CD4-positive, CD25-positive, alpha-beta regulatory T cell (primary cell): Measurements from ENCODE around the gene MXD3. TPM values are rescaled to one million over a fixed set of nuclear protein-coding genes. Genes with fewer than 3 reads are reported as not detected.

Experiments
- ATAC-seq, 2 donors: fragments of 150-1000 bp; cut with Tn5 transposase; one replicate each; pipeline ENCODE4 v1.10.0; 2021; ENCODE audit warnings: low read depth in 2 of 2, moderate number of reproducible peaks in 2 of 2, moderate library complexity in 1 of 2
- DNase-seq, 3 donors: peaks; one replicate each; pipeline versions ENCODE4 v3.0.0 to v3.0.0-alpha.2; 2012 to 2022; ENCODE audit warnings: mixed read lengths in 1 of 3
- H3K27ac ChIP-seq: one replicate; pipeline ENCODE4 v1.7.0; 2013; ENCODE audit warnings: mild to moderate bottlenecking, low read length; ENCODE audit not compliant: insufficient read depth, poor library complexity, severe bottlenecking
- H3K27me3 ChIP-seq: one replicate; pipeline ENCODE4 v1.7.0; 2013; ENCODE audit warnings: low read length; ENCODE audit not compliant: control insufficient read depth, insufficient read depth
- H3K36me3 ChIP-seq: one replicate; pipeline ENCODE4 v1.7.0; 2013; ENCODE audit warnings: mild to moderate bottlenecking, low read length, moderate library complexity; ENCODE audit not compliant: control insufficient read depth, insufficient read depth
- H3K4me1 ChIP-seq: 2 replicates; pipeline ENCODE4 v1.7.0; 2013; ENCODE audit warnings: mild to moderate bottlenecking, low read length; ENCODE audit not compliant: insufficient read depth, control insufficient read depth, poor library complexity, severe bottlenecking
- H3K4me3 ChIP-seq: one replicate; pipeline ENCODE4 v1.7.0; 2013; ENCODE audit warnings: low read depth, mild to moderate bottlenecking, low read length, moderate library complexity
- H3K9me3 ChIP-seq, 2 experiments: 1 replicate in 1 of 2; 2 replicates in 1 of 2; pipeline ENCODE4 v1.7.0; 2013; ENCODE audit warnings: low read length in 2 of 2, mild to moderate bottlenecking in 1 of 2, moderate library complexity in 1 of 2; ENCODE audit not compliant: control insufficient read depth in 2 of 2
- H3K27ac Mint-ChIP-seq, 3 donors: one replicate each; pipeline ENCODE4 v1.8.0; 2020 to 2022; ENCODE audit warnings: mild to moderate bottlenecking in 3 of 3, mixed read lengths in 3 of 3, moderate library complexity in 2 of 3
- H3K27me3 Mint-ChIP-seq: one replicate; pipeline ENCODE4 v1.8.0; 2022; ENCODE audit warnings: mild to moderate bottlenecking, mixed read lengths
- H3K36me3 Mint-ChIP-seq: one replicate; pipeline ENCODE4 v1.8.0; 2020; ENCODE audit warnings: mixed read lengths
- H3K4me1 Mint-ChIP-seq, 4 donors: one replicate each; pipeline ENCODE4 v1.8.0; 2020 to 2022; ENCODE audit warnings: mixed read lengths in 4 of 4, mild to moderate bottlenecking in 1 of 4
- H3K4me3 Mint-ChIP-seq, 4 donors: one replicate each; pipeline ENCODE4 v1.8.0; 2020 to 2022; ENCODE audit warnings: mild to moderate bottlenecking in 4 of 4, mixed read lengths in 4 of 4, moderate library complexity in 3 of 4
- H3K9me3 Mint-ChIP-seq, 7 donors: one replicate each; pipeline ENCODE4 v1.8.0; 2020 to 2022; ENCODE audit warnings: mixed read lengths in 7 of 7, mild to moderate bottlenecking in 3 of 7, moderate library complexity in 2 of 7
- polyA plus RNA-seq, 4 donors: library from polyadenylated mRNA; unstranded; fragments of 300-500 nt; fragmentation: Illumina TruSeq; gene quantifications; one replicate each; pipeline ENCODE4 v1.2.3, GENCODE V29; 2021
- total RNA-seq: library from RNA; stranded (reverse); gene quantifications from one replicate; pipeline ENCODE4 v1.2.3, GENCODE V29; 2022

MXD3 gene
- total and polyA plus RNA-seq, 5 donors from 2014 or later, result 0.36 to 8.7 (median 0.89) TPM

GRCh38 chr5:177334155-177334551, 22.5 kb upstream of the MXD3 start:
- Mint-ChIP-seq H3K27ac (no peak overlapping the region), H3K27me3 (no peaks in the 10 kb centered on the region), H3K4me3 (no peak overlapping the region), H3K36me3 (peaks cover 28% of the 10 kb centered on the region), H3K9me3 (no peaks in the 10 kb centered on the region), H3K4me1 (peaks cover 0 to 6% (median 3%) of the 10 kb centered on the region in 4 donors)
- no peaks in the 10 kb centered on the region for H3K4me1 ChIP-seq
- H3K4me3 ChIP-seq, result no peak overlapping the region
- ATAC-seq, result no peak
- no peaks in the 10 kb centered on the region for H3K9me3 ChIP-seq
- no peaks in the 10 kb centered on the region for H3K27me3 ChIP-seq
- no peak overlapping the region for H3K27ac ChIP-seq
- peaks cover 78% of the 10 kb centered on the region for H3K36me3 ChIP-seq
- DNase-seq, result no peak

DNA sequence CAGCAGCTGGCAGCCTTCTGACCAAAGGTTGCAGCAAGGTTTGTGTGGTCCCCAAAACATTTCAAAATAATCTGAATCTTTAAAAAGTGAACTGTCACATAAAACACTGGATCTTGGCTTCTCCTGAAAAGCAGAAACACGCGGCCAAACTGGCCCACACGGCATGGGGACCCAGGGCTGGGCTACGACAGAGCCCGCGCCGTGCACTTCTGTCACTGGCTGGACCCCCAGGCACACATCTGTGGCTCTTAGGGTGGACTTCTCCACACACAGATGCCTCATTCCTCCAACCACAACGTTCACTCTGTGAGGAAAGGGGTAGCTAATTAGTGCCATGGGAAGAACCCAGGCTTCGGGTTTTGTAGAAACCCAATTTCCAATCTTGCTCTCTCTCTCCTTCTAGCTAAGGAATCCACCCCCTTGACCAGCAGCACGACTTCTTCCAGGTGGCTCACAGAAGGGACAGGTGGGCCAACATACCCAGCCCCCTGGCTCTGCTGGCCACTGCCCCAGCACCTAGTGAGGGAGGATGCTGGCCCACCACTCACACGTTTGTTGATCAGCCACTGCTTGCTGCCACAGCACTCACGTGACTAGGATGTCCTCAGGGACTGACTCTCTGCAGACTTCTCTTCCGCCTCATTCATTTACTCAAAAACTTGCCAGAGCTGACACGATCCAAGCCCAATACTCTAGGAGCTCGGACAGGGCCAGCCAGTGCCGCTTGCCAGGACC, 21.9 kb upstream of the MXD3 start:
- DNase-seq (no peak), ATAC-seq (no peak)
- peaks cover 72% of the 10 kb centered on the region for H3K36me3 ChIP-seq
- Mint-ChIP-seq H3K27ac (peak overlapping the region in 1 of 3 donors; percentile 51), H3K36me3 (peaks cover 27% of the 10 kb centered on the region), H3K4me1 (peaks cover 0 to 6% (median 2%) of the 10 kb centered on the region in 4 donors), H3K9me3 (no peaks in the 10 kb centered on the region), H3K27me3 (no peaks in the 10 kb centered on the region), H3K4me3 (peak overlapping the region in 1 of 4 donors; percentile 48)
- H3K27me3 ChIP-seq, result no peaks in the 10 kb centered on the region
- H3K4me1 ChIP-seq, result no peaks in the 10 kb centered on the region
- no peaks in the 10 kb centered on the region for H3K9me3 ChIP-seq
- no peak overlapping the region for H3K4me3 ChIP-seq
- H3K27ac ChIP-seq, result no peak overlapping the region

- Mint-ChIP-seq H3K4me1 (peaks cover 0 to 6% (median 2%) of the 10 kb centered on the region in 4 donors), H3K9me3 (no peaks in the 10 kb centered on the region), H3K27ac (no peak overlapping the region), H3K36me3 (peaks cover 27% of the 10 kb centered on the region), H3K27me3 (no peaks in the 10 kb centered on the region), H3K4me3 (no peak overlapping the region)
- no peak overlapping the region for H3K27ac ChIP-seq
- ATAC-seq (no peak), DNase-seq (no peak)
- H3K4me3 ChIP-seq, result no peak overlapping the region
- H3K4me1 ChIP-seq, result no peaks in the 10 kb centered on the region
- H3K27me3 ChIP-seq, result no peaks in the 10 kb centered on the region
- peaks cover 67% of the 10 kb centered on the region for H3K36me3 ChIP-seq
- H3K9me3 ChIP-seq, result no peaks in the 10 kb centered on the region
These were observed 21.2 kb upstream of the MXD3 start for GRCh38 chr5:177332896-177333260.

- Mint-ChIP-seq H3K36me3 (peaks cover 29% of the 10 kb centered on the region), H3K27ac (no peak overlapping the region)
These were observed 20.6 kb upstream of the MXD3 start for GRCh38 chr5:177332031-177332895.

GRCh38 chr5:177330991-177331842, 19.5 kb upstream of the MXD3 start:
- Mint-ChIP-seq H3K9me3 (no peaks in the 10 kb centered on the region), H3K4me3 (no peak overlapping the region), H3K36me3 (peaks cover 25% of the 10 kb centered on the region), H3K27ac (no peak overlapping the region), H3K4me1 (peaks cover 0 to 14% (median 6%) of the 10 kb centered on the region in 4 donors), H3K27me3 (no peaks in the 10 kb centered on the region)
- Histone ChIP-seq H3K36me3 (peaks cover 56% of the 10 kb centered on the region), H3K27me3 (no peaks in the 10 kb centered on the region), H3K9me3 (no peaks in the 10 kb centered on the region), H3K4me3 (no peak overlapping the region), H3K27ac (no peak overlapping the region), H3K4me1 (no peaks in the 10 kb centered on the region)
- no peak for DNase-seq
- ATAC-seq, result no peak

More at GRCh38 chr5:177332031-177332895, 20.6 kb upstream of the MXD3 start:
- no peaks in the 10 kb centered on the region for H3K9me3 ChIP-seq
- no peaks in the 10 kb centered on the region for H3K4me1 ChIP-seq
- H3K9me3 Mint-ChIP-seq, result no peaks in the 10 kb centered on the region
- DNase-seq (no peak), ATAC-seq (no peak)
- H3K36me3 ChIP-seq, result peaks cover 66% of the 10 kb centered on the region
- no peak overlapping the region for H3K27ac ChIP-seq
- H3K4me3 ChIP-seq, result no peak overlapping the region
- H3K27me3 ChIP-seq, result no peaks in the 10 kb centered on the region
- H3K27me3 Mint-ChIP-seq, result no peaks in the 10 kb centered on the region
- H3K4me3 Mint-ChIP-seq, result no peak overlapping the region
- H3K4me1 Mint-ChIP-seq, result peaks cover 0 to 11% (median 6%) of the 10 kb centered on the region in 4 donors

- Mint-ChIP-seq H3K4me3 (no peak overlapping the region), H3K27me3 (no peaks in the 10 kb centered on the region), H3K27ac (no peak overlapping the region), H3K4me1 (peaks cover 0 to 14% (median 10%) of the 10 kb centered on the region in 4 donors), H3K36me3 (peaks cover 19% of the 10 kb centered on the region), H3K9me3 (no peaks in the 10 kb centered on the region)
- H3K9me3 ChIP-seq, result no peaks in the 10 kb centered on the region
- DNase-seq (no peak), ATAC-seq (no peak)
- H3K27ac ChIP-seq, result no peak overlapping the region
- no peaks in the 10 kb centered on the region for H3K4me1 ChIP-seq
- H3K27me3 ChIP-seq, result no peaks in the 10 kb centered on the region
- H3K4me3 ChIP-seq, result no peak overlapping the region
- peaks cover 42% of the 10 kb centered on the region for H3K36me3 ChIP-seq
These were observed 18.2 kb upstream of the MXD3 start for GRCh38 chr5:177329883-177330282.

DNA sequence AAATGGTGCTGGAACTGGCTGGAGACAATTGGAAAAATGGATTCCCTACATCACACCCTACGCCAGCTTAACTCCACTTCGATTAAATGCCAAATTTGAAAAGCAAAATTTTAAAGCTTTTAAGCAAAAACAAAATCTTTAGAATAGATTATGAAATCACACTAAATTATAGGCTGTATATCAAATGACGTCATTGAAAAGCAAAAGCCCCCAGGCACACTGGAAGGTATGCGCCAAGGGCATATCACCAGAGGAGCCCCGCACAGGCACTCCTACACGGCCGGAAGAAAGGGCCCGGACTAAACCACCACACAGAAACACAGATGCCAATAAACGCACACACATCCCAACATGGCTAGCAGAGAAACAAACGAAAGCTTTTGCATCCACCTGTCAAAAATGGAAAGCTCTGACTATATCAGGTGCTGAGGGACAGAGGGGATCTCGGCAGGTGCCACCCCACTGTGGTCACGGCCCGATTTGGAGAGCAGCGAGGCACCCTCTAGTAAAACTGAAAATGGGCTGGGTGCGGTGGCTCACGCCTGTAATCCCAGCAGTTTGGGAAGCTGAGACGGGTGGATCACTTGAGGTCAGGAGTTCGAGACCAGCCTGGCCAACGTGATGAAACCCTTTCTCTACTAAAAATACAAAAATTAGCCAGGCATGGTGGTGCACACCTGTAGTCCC, 17.0 kb upstream of the MXD3 start:
- no peaks in the 10 kb centered on the region for H3K27me3 Mint-ChIP-seq
- H3K4me1 Mint-ChIP-seq, result peaks cover 0 to 11% (median 10%) of the 10 kb centered on the region in 4 donors
- no peak overlapping the region for H3K4me3 ChIP-seq
- DNase-seq, result no peak
- H3K4me3 Mint-ChIP-seq, result no peak overlapping the region
- no peak overlapping the region for H3K27ac ChIP-seq
- H3K9me3 Mint-ChIP-seq, result no peaks in the 10 kb centered on the region
- no peaks in the 10 kb centered on the region for H3K9me3 ChIP-seq
- ATAC-seq, result no peak
- no peaks in the 10 kb centered on the region for H3K4me1 ChIP-seq
- peaks cover 30% of the 10 kb centered on the region for H3K36me3 ChIP-seq
- peaks cover 16% of the 10 kb centered on the region for H3K36me3 Mint-ChIP-seq
- no peaks in the 10 kb centered on the region for H3K27me3 ChIP-seq
- H3K27ac Mint-ChIP-seq, result peak overlapping the region in 1 of 3 donors; percentile 90
